ENCODE results near the gene CAVIN1.
"Not testable (repeated sequence)": the region's sequence is repeated elsewhere in the genome, so short reads cannot be mapped to it uniquely, and the experiment has no call there.

The CAVIN1 gene, protein sequence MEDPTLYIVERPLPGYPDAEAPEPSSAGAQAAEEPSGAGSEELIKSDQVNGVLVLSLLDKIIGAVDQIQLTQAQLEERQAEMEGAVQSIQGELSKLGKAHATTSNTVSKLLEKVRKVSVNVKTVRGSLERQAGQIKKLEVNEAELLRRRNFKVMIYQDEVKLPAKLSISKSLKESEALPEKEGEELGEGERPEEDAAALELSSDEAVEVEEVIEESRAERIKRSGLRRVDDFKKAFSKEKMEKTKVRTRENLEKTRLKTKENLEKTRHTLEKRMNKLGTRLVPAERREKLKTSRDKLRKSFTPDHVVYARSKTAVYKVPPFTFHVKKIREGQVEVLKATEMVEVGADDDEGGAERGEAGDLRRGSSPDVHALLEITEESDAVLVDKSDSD

DNA sequence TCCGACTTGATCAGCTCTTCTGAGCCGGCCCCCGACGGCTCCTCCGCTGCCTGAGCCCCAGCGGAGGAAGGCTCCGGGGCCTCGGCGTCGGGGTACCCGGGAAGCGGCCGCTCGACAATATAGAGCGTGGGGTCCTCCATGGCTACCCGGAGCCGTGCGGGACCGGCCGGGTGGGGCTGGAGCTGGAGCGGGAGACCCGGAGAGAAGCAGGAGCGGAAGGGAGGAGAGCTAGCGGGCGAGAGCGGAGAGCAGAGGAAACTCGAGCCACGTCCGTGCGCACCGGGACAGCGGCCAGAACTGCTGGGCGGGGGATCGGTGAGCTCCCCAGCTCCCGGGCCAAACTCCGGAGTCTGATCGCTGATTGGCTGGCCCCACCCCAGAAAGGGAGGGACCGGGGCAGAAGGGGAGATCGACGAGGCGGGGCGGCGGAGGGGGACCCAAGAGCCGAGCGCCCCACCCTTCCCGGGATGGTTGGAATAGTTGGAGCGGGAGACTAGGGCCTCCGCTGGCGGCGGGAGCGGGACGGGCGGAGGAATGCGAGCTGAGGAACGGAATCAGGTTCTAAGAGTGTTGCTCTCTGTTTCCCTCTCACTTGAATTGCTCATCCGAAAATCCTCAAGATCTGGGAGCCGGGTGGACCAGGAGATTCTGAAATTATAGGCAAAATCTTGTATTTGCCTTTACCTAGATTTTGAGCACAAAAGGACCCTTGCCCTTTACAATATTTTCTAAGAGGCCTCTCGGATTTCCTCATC, at the start of gene CAVIN1:
TSS of gene CAVIN1 (minus strand) at position 299 of the 755 bp plus-strand sequence. CDS start at position 140, 159 bp downstream.
- DNase-seq: peak; percentile 2

DNA sequence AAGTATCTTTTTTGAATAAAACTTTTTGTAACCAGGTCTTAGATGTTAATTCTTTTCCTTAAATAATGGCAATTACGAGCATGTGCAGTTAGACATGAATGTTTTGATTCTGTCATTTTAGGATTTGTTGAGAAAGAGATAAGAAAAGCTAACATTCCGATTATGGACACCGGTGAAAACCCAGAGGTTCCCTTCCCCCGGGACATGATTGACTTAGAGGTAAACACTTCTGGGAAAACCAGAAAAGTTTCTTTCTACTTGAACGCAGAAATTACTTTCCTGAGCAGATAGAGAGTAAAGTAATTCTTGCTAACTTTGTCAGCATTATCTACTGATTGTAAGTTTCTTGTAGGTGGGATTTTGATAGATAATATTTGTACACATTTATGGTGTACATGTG, 44.8 kb upstream of the CAVIN1 start:
- no peak for DNase-seq

DNA sequence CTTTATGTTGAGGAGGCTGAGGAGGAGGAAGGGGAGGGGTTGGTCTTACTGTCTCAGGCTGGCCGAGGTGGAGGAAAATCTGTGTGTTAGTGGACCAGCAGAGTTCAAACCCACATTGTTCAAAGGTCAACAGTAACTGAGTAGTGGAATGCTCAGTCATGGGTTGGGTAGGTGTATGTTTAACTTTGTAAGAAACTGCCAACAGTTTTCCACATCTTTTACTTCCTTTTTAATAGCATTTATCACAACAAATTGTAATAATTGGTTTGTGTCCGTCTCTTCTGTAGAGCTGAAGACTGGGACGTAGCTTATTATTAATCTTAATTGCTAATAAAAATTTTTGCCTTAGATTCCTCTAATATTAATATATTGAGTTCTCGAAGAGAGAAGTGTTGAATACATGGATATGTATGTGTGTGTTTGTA, 40.9 kb upstream of the CAVIN1 start:
- DNase-seq: no peak

DNA sequence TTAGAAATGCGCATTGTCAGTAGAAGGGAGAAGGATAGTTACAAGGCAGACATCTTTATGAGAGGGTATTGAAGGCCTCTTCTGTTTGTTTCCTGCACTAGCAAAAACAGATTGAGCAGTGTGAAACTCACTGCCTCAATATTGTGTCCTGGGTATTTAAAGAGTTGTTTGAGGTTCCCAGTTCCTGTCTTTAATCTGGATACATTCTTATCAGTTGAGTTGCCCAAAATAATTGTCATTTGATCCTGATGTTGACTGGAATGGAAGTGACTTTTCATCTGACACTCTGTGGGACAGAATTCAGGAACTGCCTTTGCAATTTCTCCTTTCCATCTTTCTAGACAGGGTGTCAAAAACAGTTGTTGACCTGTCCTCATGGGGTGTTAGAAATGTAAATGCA, 37.3 kb upstream of the CAVIN1 start:
- DNase-seq: no peak

DNA sequence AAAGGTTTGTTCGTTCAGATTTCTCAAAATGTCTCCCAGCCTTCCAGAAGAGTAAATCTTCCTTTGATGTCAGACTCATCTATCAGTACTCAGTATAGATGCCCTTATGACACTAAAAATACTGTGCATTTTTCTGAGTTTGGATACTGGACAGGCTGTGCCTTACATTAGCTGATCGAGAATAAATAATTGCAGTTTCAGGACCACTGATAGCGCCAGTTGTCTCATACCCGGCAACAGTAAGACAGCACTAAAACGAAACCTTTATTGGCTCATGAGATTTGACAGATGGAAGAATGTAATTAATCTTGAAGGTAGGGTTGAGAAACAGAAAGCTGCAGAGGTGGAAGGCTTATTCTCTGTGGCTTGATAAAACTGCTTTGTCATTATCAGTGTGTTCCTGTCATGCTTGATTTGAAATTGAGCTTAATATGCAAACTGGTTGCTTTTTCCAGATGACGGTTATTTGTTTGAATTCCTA, 36.8 kb upstream of the CAVIN1 start:
- no peak for DNase-seq

DNA sequence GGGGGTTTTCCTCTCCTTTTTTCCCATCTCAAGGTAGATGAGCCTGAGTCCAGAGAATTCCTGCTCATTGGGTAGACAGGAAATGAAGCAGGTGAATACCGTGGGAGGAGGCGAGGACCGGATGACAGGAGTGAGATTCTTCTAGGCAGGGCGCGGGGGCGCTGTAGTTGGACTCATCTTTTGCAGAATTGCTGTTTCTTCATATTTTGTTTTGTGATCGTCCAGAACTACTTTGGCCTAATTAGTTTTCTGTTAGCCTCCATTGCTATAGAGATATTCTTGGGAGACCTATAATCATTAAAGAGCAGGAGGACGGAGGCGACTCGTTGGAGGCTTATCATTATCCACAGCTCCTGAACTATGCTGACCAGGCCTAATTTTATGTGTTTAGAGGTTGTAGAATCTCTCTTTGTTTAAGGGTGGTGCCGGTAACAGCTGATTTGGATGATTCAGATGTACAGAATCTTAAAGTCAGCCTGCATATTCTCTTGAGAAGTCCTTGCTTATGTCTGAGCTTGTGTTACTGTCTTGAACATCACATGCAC, 36.3 kb upstream of the CAVIN1 start:
- DNase-seq: peak; percentile 28

DNA sequence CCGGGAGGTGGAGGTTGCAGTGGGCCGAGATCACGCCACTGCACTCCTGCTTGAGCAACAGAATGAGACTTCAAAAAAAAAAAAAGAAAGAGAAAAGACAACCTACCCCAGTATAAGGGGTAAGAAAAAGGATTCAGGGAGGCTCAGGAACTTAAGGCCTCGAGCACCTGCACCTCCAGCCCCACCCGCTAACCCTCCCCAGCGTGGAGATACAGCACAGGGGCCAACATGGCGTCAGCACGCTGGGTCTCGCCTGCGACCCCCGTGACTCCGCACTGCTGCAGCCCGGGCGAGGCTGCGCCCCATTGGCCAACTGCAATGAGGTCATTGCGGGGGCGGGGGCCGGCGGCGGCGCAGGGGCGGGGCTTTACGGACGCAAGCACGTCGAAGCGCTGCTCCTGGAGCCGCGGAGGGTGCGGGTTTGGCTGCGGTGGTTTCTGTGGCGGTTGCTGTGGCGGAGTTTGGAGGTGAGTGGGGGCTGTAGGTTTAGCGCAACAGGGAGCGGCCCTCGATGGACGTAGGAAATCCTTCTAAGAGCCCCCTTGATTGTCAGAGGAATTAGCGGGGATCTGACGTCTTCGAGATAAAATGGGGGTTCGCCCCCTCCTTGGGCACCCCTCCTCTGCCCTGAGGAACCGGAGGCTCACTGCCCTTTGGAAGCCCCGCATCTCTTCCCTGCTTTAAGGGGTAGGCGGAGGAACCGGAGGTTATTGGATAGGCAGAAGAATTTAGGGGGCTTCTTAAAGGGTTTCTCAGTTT, 35.6 kb upstream of the CAVIN1 start, which contains the start of gene ATP6V0A1:
TSS of gene ATP6V0A1 (plus strand) at position 382 of the 759 bp plus-strand sequence. CDS start 2,017 bp downstream, outside the sequence.
- peak; percentile 90 for DNase-seq

DNA sequence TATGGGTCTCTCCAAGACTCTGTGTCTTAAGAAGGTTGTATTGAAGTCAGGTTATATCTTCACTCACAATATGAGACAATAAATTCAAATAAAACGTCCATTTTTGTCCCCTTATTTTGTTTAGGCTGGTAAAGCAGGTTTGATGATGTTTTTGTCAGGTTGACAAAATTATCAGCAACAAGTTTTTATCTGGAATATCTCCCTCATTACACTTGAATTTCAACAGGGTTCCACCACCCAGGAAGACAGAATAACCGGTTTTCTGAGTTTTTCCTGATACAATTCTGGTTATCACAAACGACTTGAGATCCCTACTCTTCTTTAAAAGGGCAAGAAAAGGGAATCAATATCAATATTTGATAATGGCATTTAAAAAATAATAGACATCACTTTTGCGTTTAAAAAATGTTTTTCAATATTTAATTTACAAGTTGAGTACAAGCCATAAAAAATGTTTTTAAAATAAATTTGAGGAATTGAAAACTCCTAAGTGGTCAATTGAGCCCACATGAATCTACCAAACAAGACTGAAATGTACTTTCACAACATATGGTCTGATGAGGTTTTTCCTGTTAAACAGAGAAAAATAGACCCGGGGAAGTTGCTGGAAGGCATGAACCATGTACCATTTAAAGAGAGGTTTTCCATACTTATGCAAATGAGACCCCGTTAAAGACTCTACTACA, 34.2 kb upstream of the CAVIN1 start:
- DNase-seq: no peak

DNA sequence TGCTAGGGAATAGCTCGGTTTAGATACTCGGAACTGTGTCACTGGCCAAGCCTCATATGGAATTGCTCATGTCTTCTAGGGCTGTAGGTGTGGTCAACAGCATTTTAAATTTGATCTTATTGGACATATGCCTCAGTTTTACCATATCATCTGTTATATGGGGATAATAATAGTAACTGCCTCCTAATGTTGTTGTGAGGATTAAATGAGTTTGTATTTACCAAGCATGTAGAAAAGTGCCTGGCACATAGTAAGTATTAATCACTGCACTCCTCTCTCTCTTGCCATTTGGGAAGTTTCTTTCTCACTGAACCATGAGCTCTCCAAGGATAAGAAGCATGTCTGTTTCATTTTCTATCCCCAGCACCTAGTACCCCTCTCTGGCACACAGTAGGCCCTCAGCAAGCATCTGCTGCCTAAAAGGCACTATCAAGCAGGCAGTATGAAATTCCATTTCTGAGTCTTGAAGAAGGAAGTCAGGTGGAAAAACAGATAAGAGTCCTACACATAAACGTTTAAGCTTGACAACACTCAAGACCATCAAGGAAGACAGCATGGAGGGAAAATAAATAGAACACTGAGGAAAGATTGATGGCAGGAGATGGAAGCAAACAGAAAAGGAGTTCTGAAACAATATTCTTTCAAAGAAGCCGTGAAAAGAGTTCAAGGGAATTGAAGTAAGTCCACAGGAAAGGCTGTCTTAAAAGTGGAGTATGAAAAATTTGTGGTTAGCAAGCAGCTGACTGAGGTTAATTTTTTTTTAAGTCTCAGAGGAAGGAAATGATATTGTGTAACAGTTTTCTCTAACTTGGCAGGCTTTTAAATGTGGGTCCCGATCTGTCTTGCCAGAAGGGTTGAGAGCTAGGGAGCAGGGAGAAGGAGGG, 33.4 kb upstream of the CAVIN1 start:
- no peak for DNase-seq

DNA sequence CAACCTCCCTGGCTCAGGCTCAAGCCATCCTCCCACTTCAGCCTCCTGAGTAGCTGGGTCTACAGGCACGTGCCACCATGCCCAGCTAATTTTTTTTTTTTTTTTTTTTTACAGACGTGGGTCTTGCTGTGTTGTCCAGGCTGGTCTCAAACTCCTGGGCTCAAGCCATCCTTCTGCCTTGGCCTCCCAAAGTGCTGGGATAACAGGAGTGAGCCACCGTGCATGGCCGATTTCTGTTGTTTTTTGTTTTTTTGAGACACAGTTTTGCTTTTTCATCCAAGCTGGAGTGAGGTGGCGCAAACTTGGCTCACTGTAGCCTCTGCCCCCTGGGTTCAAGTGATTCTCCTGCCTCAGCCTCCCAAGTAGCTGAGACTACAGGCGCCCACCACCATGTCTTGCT, 31.9 kb upstream of the CAVIN1 start:
- not testable (repeated sequence) for DNase-seq

DNA sequence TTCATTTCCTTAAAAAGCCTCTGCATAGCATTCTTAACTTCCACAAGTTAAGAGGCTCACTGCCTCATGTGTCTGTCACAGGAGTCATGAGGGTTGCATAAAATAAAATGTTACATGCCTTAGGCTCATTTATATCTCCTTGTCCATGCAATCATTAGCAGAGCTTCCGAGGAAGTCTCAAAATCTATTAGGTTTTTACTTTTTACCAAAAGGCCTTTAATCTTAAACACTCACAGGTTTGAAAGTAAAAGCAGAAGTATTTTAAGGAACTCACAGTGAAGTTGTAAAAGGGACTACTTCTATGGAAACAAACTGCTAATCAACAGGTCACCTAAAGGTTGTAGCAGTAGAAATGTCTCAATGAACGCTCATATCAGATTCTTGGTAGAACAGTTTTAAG, 30.4 kb upstream of the CAVIN1 start:
- DNase-seq: no peak

DNA sequence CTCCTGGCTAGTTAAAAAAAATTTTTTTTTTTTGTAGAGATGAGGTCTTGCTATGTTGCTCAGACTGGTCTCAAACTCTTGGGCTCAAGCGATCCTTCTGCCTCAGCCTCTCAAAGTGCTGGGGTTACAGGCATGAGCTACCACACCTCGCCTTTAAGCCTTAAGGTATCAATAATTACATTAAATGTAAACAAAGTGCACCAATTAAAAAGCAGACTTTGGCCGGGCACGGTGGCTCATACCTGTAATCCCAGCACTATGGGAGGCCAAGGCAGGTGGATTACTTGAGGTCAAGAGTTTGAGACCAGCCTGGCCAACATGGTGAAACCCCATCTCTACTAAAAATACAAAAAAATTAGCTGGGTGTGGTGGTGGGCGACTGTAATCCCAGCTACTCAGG, 28.2 kb upstream of the CAVIN1 start:
- not testable (repeated sequence) for DNase-seq

DNA sequence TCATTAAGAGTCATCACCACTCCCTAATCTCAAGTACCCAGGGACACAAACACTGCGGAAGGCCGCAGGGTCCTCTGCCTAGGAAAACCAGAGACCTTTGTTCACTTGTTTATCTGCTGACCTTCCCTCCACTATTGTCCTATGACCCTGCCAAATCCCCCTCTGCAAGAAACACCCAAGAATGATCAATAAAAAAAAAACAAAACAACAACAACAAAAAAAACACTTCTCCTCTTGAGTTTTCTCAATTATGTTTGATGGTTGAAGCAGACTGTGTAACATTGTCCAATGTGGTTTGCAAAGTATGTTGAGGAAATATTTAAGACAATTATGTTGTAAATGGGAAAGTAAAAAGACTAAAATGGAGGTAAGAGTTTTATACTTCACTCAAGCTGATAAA, 26.8 kb upstream of the CAVIN1 start:
- not testable (repeated sequence) for DNase-seq

DNA sequence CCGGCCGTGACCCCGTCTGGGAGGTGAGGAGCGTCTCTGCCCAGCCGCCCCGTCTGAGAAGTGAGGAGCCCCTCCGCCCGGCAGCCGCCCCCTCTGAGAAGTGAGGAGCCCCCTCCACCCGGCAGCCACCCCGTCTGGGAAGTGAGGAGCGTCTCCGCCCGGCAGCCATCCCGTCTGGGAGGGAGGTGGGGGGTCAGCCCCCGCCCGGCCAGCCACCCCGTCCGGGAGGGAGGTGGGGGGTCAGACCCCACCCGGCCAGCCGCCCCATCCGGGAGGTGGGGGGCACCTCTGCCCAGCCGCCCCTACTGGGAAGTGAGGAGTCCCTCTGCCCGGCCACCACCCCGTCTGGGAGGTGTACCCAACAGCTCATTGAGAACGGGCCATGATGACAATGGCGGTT, 26.1 kb upstream of the CAVIN1 start:
- DNase-seq: not testable (repeated sequence)

DNA sequence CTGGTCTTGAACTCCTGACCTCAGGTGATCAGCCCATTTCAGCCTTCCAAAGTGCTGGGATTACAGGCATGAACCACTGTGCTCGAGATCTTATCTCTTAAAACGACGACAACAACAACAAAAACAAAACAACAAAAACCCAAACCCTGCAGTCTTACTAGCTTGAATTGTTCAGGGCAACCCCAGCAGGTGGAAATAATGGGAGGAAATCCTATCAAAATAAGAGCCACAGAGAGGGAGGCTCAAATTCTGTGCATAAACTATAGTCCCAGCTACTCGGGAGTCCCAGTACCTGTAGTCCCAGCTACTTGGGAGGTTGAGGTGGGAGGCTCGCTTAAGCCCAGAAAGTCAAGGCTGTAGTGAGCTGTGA, 19.1 kb upstream of the CAVIN1 start:
- no peak for DNase-seq

DNA sequence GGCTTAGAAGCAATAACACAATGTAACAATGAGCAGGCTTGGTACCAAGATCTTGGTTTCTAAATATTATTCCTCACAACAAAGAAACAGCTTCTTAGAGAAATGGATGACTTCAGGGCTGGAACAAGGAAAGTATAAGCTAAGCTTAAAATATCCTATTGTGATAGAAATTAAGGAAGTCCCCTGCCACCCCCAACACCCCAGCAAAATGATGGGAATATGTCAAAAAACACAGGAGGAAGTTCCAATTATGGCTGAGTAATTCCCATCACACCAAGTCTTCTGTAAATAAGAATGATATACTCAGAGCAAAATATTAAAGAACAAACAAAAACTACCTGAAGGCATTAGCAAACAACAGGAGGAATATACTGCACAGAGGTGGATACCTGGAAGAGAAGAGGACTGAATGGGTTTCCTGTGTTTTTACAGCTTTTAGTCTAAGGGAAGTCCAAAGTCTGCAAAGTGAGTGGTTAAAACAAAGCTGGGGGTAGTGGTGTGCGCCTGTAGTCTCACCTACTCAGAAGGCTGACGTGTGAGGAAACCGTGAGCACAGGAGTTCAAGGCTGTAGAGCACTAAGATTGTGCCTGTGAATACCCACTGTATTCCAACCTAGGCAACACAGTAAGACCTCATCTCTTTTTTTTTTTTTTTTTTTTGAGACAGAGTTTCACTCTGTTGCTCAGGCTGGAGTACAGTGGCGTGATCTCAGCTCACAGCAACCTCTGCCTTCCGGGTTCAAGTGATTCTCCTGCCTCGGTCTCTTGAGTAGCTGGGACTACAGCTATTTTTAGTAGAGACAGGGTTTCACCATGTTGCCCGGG, 18.5 kb upstream of the CAVIN1 start:
- DNase-seq: no peak

DNA sequence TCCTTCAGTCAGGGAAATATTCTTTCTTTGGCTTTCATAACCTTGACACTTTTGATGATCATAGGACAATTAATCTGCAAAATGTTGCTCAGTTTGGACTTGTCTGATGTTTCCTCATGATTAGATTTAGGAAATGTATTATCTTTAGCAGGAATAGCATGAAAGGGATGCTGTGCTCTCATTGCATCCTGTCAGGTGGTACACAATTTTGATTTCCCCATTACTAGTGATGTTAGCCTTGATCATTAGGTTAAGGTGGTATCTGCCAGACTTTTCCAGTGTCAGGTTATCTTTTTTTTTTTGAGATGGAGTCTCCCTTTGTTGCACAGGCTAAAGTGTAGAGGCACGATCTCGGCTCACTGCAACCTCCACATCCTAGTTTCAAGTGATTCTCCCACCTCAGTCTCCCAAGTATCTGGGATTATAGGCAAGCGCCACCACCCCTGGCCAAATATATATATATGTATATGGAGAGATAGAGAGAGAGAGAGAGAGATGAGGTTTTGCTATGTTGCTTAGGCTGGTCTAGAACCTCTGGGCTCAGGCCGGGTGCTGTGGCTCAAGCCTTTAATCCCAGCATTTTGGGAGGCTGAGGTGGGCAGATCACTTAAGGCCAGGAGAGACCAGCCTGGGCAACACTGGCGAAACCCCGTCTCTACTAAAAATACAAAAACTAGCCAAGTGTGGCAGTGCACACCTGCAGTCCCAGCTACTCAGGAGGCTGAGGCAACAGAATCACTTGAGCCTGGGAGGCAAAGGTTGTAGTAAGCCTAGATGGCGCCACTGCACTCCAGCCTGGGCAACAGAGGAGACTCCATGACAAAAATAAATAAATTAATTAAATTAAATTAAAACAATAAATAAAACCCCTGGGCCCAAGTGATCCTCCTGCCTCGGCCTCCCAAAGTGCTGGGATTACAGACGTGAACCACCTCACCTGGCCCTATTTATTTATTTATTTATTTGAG, 15.8 kb upstream of the CAVIN1 start:
- DNase-seq: no peak

DNA sequence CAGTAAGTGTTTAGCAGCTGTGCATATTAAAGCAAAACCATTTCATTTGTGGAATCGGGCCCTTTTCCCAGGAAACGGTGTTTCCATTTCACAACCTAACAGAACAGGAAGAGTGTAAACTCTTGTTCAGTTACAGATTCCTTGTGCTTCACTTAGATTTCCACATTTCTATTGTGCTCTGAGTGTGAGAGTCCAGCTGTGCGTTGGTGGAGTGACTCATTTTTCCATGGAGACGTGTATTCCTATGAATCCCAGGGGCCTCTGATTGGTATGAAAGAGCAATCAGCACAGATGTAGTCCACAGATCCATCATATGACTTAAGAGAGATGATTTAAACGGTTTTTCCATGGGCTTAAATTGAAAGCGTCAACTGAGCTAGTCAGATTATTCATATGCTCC, 13.3 kb upstream of the CAVIN1 start:
- no peak for DNase-seq

DNA sequence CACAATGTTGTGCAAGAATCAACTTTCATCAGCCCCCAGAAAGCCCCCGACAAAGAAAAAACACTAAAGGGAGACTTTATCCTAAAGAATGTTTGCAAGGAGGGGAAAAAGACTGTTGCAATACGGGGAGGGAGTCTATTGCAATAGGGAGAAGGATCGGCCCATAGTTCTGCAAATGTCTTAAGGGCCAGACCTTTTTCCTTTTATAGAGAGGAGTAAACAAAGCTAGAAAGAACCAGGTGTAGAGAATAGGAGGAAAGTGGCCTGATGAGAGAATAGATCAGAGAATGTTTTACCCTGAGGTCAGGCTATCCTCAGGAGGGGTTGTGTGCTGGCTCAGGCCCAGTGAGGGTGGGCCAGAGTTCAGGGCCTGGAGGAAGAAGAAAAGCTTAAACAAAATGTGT, 8.7 kb upstream of the CAVIN1 start:
- DNase-seq: no peak
